Stimulated activated naive B cell treated with anti-CD40 and anti-IgM and Interleukin-4, amounts not matched to agents 10 μg/mL and 1 μg/mL and 100 μg/mL, for 72 hours (primary cell): ENCODE results near the gene C6orf62.
"Not testable (repeated sequence)": the region's sequence is repeated elsewhere in the genome, so short reads cannot be mapped to it uniquely, and the experiment has no call there.

ENCODE experiments used
- ATAC-seq, 2 donors: fragments of 150-1000 bp; cut with Tn5 transposase; replicated peaks; 2 replicates each; pipeline ENCODE4 v1.10.0; 2021; ENCODE audit warnings: moderate library complexity in 1 of 2
- DNase-seq: peaks from one replicate; pipeline ENCODE4 v3.0.0; 2021
- H3K27ac Mint-ChIP-seq: one replicate; pipeline ENCODE4 v1.8.0; 2022; ENCODE audit warnings: mild to moderate bottlenecking, mixed read lengths
- H3K27me3 Mint-ChIP-seq, 2 donors: one replicate each; pipeline ENCODE4 v1.8.0; 2022; ENCODE audit warnings: mixed read lengths in 2 of 2
- H3K36me3 Mint-ChIP-seq, 2 donors: one replicate each; pipeline ENCODE4 v1.8.0; 2022; ENCODE audit warnings: mixed read lengths in 2 of 2, mild to moderate bottlenecking in 1 of 2
- H3K4me1 Mint-ChIP-seq, 2 donors: one replicate each; pipeline ENCODE4 v1.8.0; 2022; ENCODE audit warnings: mixed read lengths in 2 of 2, mild to moderate bottlenecking in 1 of 2
- H3K4me3 Mint-ChIP-seq, 2 donors: one replicate each; pipeline ENCODE4 v1.8.0; 2022; ENCODE audit warnings: mild to moderate bottlenecking in 2 of 2, mixed read lengths in 2 of 2, moderate library complexity in 1 of 2
- H3K9me3 Mint-ChIP-seq, 2 donors: one replicate each; pipeline ENCODE4 v1.8.0; 2022; ENCODE audit warnings: mixed read lengths in 2 of 2, mild to moderate bottlenecking in 1 of 2

The C6orf62 gene

GRCh38 chr6:24662236-24662635, 56.7 kb downstream of the C6orf62 start:
- no peak for DNase-seq
- Mint-ChIP-seq H3K4me1 (peaks cover 13 to 42% of the 10 kb centered on the region in 2 donors), H3K9me3 (no peaks in the 10 kb centered on the region), H3K36me3 (peaks cover 22 to 46% of the 10 kb centered on the region in 2 donors), H3K4me3 (no peak overlapping the region), H3K27me3 (no peaks in the 10 kb centered on the region), H3K27ac (no peak overlapping the region)
- no peak for ATAC-seq

GRCh38 chr6:24661759-24662158, 57.2 kb downstream of the C6orf62 start:
- H3K27me3 Mint-ChIP-seq, ATAC-seq, H3K27ac Mint-ChIP-seq, H3K9me3 Mint-ChIP-seq, H3K4me3 Mint-ChIP-seq, DNase-seq: not testable (repeated sequence)
- Mint-ChIP-seq H3K4me1 (peaks cover 13 to 42% of the 10 kb centered on the region in 2 donors), H3K36me3 (peaks cover 22 to 45% of the 10 kb centered on the region in 2 donors)

DNA sequence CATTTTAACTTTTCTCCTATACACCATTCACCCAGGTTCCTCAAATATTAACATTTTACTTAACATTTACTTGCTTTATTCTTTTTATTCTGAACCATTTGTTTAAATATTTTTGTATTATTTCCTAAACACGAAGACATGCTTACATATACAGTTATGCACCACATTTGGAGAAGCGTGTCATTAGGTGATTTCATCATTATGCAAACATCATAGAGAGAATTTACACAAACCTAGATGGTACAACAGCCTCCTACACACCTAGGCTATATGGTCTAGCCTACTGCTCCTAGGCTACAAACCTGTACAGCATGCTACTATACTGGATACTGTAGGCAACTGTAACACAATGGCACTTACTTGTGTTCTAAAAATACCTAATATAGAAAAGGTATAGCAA, 58.8 kb downstream of the C6orf62 start:
- Mint-ChIP-seq H3K27ac (no peak overlapping the region), H3K4me3 (no peak overlapping the region), H3K27me3 (no peaks in the 10 kb centered on the region), H3K9me3 (no peaks in the 10 kb centered on the region), H3K4me1 (peaks cover 15 to 46% of the 10 kb centered on the region in 2 donors), H3K36me3 (peaks cover 28 to 58% of the 10 kb centered on the region in 2 donors)
- ATAC-seq (no peak), DNase-seq (no peak)

GRCh38 chr6:24659561-24659960, 59.4 kb downstream of the C6orf62 start:
- peaks cover 26 to 55% of the 10 kb centered on the region in 2 donors for H3K36me3 Mint-ChIP-seq
- H3K4me3 Mint-ChIP-seq, result no peak overlapping the region
- no peak for ATAC-seq
- peak overlapping the region; percentile 37 for H3K27ac Mint-ChIP-seq
- peaks cover 11 to 41% of the 10 kb centered on the region in 2 donors for H3K4me1 Mint-ChIP-seq
- H3K9me3 Mint-ChIP-seq, result no peaks in the 10 kb centered on the region
- no peak for DNase-seq
- H3K27me3 Mint-ChIP-seq, result no peaks in the 10 kb centered on the region

DNA sequence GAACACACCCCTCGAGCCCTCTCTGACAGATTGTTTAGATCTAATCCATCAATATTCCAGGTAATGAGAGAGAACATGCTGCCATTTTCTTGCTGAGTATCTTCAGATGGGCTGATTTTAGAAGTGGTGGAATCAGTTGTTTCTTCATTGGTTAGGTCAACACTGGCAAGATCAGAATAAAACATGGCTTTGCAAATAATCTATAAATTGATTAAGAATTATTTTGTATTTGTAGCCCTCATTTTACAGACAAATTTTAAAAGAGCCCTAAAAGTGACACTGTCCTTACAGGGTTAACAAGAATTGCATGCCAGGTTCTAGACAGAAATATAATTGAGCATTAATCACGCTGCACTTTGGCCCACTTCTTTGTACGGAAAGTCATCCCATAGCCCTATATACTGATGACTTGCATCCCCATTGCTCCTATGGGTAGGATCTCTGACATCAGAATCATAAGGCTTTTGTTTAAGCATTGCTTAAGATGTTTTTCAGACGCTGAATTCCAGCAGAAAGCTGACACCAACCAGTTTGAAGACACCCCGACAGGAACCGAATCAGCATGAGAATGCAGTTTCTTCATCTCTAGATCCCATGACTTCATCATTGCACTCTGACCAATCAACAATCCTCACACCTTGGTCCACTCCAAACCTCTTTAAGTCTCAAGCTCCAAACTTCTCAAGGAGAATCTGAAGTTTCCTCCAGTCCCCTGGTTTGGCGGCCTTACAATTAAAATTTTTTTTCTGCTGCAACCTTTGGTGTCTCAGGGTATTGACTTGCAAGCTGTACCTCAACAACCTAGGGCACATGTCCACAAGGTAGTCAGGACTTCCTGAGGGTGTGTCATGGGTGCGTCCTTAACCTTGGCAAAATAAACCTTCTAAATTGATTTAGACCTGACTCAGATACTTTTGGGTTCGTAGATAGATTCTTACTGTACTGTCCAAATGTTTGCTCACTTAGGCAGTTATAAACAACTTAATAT, 60.1 kb downstream of the C6orf62 start:
- H3K4me1 Mint-ChIP-seq, result peaks cover 10 to 36% of the 10 kb centered on the region in 2 donors
- H3K36me3 Mint-ChIP-seq, result peaks cover 26 to 55% of the 10 kb centered on the region in 2 donors
- H3K4me3 Mint-ChIP-seq, result no peak overlapping the region
- H3K27me3 Mint-ChIP-seq, result no peaks in the 10 kb centered on the region
- H3K27ac Mint-ChIP-seq, result peak overlapping the region; percentile 37
- DNase-seq (no peak), ATAC-seq (no peak)
- no peaks in the 10 kb centered on the region for H3K9me3 Mint-ChIP-seq

DNA sequence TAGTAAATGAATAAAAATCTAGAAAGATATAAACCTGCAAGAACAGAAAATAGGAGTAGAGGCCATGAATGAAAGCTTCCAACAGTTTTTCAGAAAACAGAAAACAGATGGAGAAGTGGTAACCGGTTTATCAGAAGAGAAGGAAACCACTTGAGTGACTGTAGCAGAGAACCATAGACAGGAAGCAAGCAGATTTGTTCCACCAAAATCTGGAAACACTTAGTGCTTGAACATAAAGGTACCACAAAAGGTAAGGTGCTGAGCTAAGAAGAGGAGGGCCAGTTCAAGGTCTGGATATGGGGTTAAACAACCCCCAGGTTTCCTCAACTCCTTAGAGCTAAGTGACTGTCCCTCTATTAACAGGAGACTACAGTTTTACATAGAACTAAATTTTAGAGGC, 63.7 kb downstream of the C6orf62 start:
- Mint-ChIP-seq H3K36me3 (peaks cover 12 to 46% of the 10 kb centered on the region in 2 donors), H3K9me3 (no peaks in the 10 kb centered on the region), H3K4me1 (peaks cover 8 to 12% of the 10 kb centered on the region in 2 donors), H3K27ac (no peak overlapping the region), H3K27me3 (no peaks in the 10 kb centered on the region), H3K4me3 (no peak overlapping the region)
- DNase-seq (no peak), ATAC-seq (no peak)
